ENCODE results near the gene EML5. TPM values are rescaled to one million over a fixed set of nuclear protein-coding genes. Genes with fewer than 3 reads are reported as not detected.
"Not testable (repeated sequence)": the region's sequence is repeated elsewhere in the genome, so short reads cannot be mapped to it uniquely, and the experiment has no call there.

EML5 gene
- total RNA-seq, 1 donor from 2014 or later: 0.49 TPM

GRCh38 chr14:88793259-88793625 is 489 bp upstream of the EML5 start:
- Histone ChIP-seq H3K27me3 (no peaks in the 10 kb centered on the region), H3K27ac (peak overlapping the region; percentile 22), H3K36me3 (no peaks in the 10 kb centered on the region), H3K4me1 (peaks cover 5% of the 10 kb centered on the region), H3K9me3 (no peaks in the 10 kb centered on the region), H3K4me3 (peak overlapping the region; percentile 47 to 55)
- TF ChIP-seq POLR2AphosphoS5 (IDR thresholded peaks at IDR 0.05; ENCODE audit: insufficient read depth in 1 of 2, low read depth in 1 of 2) (no peak), CTCF (IDR thresholded peaks at IDR 0.05) (no peak), POLR2A (IDR thresholded peaks at IDR 0.05) (no peak)
- no peak for DNase-seq (ENCODE audit: extremely low spot score in 2 of 2)
- intact Hi-C loops (cut with DNase I): no loop called here

- intact Hi-C loops (cut with DNase I): no loop called here
- TF ChIP-seq CTCF (IDR thresholded peaks at IDR 0.05): no peak
- TF ChIP-seq POLR2A (IDR thresholded peaks at IDR 0.05): no peak
- no peak for TF ChIP-seq POLR2AphosphoS5 (IDR thresholded peaks at IDR 0.05; ENCODE audit: insufficient read depth in 1 of 2, low read depth in 1 of 2)
Observed at GRCh38 chr14:88791629-88792472, 902 bp downstream of the EML5 start.

GRCh38 chr14:88791252-88791621 is 1.5 kb downstream of the EML5 start:
- no peak for DNase-seq (ENCODE audit: extremely low spot score in 2 of 2)
- no peaks in the 10 kb centered on the region for H3K9me3 ChIP-seq
- H3K27ac ChIP-seq: no peak overlapping the region
- H3K4me1 ChIP-seq: peaks cover 5% of the 10 kb centered on the region
- TF ChIP-seq CTCF (IDR thresholded peaks at IDR 0.05): no peak
- no peak for TF ChIP-seq POLR2A (IDR thresholded peaks at IDR 0.05)
- no peak for TF ChIP-seq POLR2AphosphoS5 (IDR thresholded peaks at IDR 0.05; ENCODE audit: insufficient read depth in 1 of 2, low read depth in 1 of 2)
- no peak overlapping the region for H3K4me3 ChIP-seq
- H3K27me3 ChIP-seq: no peaks in the 10 kb centered on the region
- intact Hi-C loops (cut with DNase I): no loop called here
- no peaks in the 10 kb centered on the region for H3K36me3 ChIP-seq

More at GRCh38 chr14:88791629-88792472, 902 bp downstream of the EML5 start:
- Histone ChIP-seq H3K9me3 (no peaks in the 10 kb centered on the region), H3K4me1 (peaks cover 5% of the 10 kb centered on the region), H3K27ac (peak overlapping the region; percentile 21), H3K4me3 (peak overlapping the region; percentile 47 to 55), H3K36me3 (no peaks in the 10 kb centered on the region), H3K27me3 (no peaks in the 10 kb centered on the region)
- DNase-seq (ENCODE audit: extremely low spot score in 2 of 2): no peak

GRCh38 chr14:88790501-88791251 is 2.1 kb downstream of the EML5 start:
- H3K4me1 ChIP-seq: peaks cover 5% of the 10 kb centered on the region
- no peak for TF ChIP-seq POLR2A (IDR thresholded peaks at IDR 0.05)
- no peak for TF ChIP-seq CTCF (IDR thresholded peaks at IDR 0.05)
- TF ChIP-seq POLR2AphosphoS5 (IDR thresholded peaks at IDR 0.05; ENCODE audit: insufficient read depth in 1 of 2, low read depth in 1 of 2): no peak
- H3K27ac ChIP-seq: no peak overlapping the region
- H3K4me3 ChIP-seq: no peak overlapping the region
- no peak for DNase-seq (ENCODE audit: extremely low spot score in 2 of 2)
- no peaks in the 10 kb centered on the region for H3K9me3 ChIP-seq
- H3K27me3 ChIP-seq: no peaks in the 10 kb centered on the region
- H3K36me3 ChIP-seq: no peaks in the 10 kb centered on the region
- intact Hi-C loops (cut with DNase I): no loop called here

- intact Hi-C loops (cut with DNase I); H3K4me3 ChIP-seq; DNase-seq (ENCODE audit: extremely low spot score in 2 of 2): not testable (repeated sequence)
Observed at GRCh38 chr14:88789573-88789972, 3.2 kb downstream of the EML5 start.

More at GRCh38 chr14:88789573-88789972, 3.2 kb downstream of the EML5 start:
- not testable (repeated sequence) for H3K4me1 ChIP-seq, H3K27ac ChIP-seq, H3K36me3 ChIP-seq, H3K27me3 ChIP-seq, H3K9me3 ChIP-seq

Measured in vagina (tissue), 2 donors.